Caco-2 (cell line): ENCODE measurements around the gene TAC4. TPM values are rescaled to one million over a fixed set of nuclear protein-coding genes. Genes with fewer than 3 reads are reported as not detected.

Source experiments
- Bru-seq: library from RNA; stranded (reverse); fragments of 400-500 nt; gene quantifications from one replicate; lab custom pipeline; 2021; lab: Mats Ljungman, UMichigan
- BruChase-seq, 2 experiments: library from RNA; stranded (reverse); fragments of 400-500 nt; gene quantifications; one replicate each; lab custom pipeline; 2021; lab: Mats Ljungman, UMichigan
- BruUV-seq: library from RNA; stranded (reverse); fragments of 400-500 nt; replicated peaks from 2 replicates; lab custom pipeline; 2021; lab: Mats Ljungman, UMichigan
- CTCF ChIA-PET: fragments of 300-600 bp; sonication (Branson Sonifier 250); formaldehyde crosslinking; loops from one replicate; lab custom pipeline; 2022; ENCODE audit warnings: antibody characterized with exemption; lab: Charles Lee
- POLR2A ChIA-PET: fragments of 300-600 bp; sonication (Branson Sonifier 250); formaldehyde crosslinking; loops from one replicate; lab custom pipeline; 2022; ENCODE audit warnings: antibody characterized with exemption; lab: Charles Lee
- DNase-seq, 2 experiments: peaks; one replicate each; pipeline versions ENCODE4 v3.0.0 to v3.0.0-alpha.2; 2020 to 2022
- H3K27me3 ChIP-seq: replicated peaks from 2 replicates; pipeline ENCODE4 v1.6.0; 2011; ENCODE audit warnings: low read length; ENCODE audit not compliant: control insufficient read depth, insufficient read depth
- H3K36me3 ChIP-seq: 2 replicates; pipeline ENCODE4 v1.5.1; 2011; ENCODE audit warnings: low read length; ENCODE audit not compliant: control insufficient read depth, insufficient read depth
- H3K4me1 ChIP-seq: fragments of 250-450 bp; sonication (Bioruptor Pico); 2 replicates; pipeline ENCODE4 v1.5.1; 2020; ENCODE audit warnings: mild to moderate bottlenecking
- H3K4me3 ChIP-seq: 2 replicates; pipeline ENCODE4 v1.5.1; 2011; ENCODE audit warnings: low read depth, mild to moderate bottlenecking, control low read depth, low read length
- H3K9me3 ChIP-seq: fragments of 250-450 bp; sonication (Bioruptor Pico); 2 replicates; pipeline ENCODE4 v1.5.1; 2020; ENCODE audit warnings: mild to moderate bottlenecking, moderate library complexity
- H3K27ac Mint-ChIP-seq: one replicate; pipeline ENCODE4 v1.8.0; 2022; ENCODE audit warnings: mixed read lengths; ENCODE audit not compliant: unreplicated experiment
- H3K27me3 Mint-ChIP-seq: one replicate; pipeline ENCODE4 v1.8.0; 2022; ENCODE audit warnings: mixed read lengths; ENCODE audit not compliant: insufficient read depth, unreplicated experiment
- H3K36me3 Mint-ChIP-seq: one replicate; pipeline ENCODE4 v1.8.0; 2022; ENCODE audit warnings: mild to moderate bottlenecking, mixed read lengths; ENCODE audit not compliant: insufficient read depth, unreplicated experiment
- H3K4me1 Mint-ChIP-seq: one replicate; pipeline ENCODE4 v1.8.0; 2022; ENCODE audit warnings: low read depth, mixed read lengths; ENCODE audit not compliant: unreplicated experiment
- H3K4me3 Mint-ChIP-seq: one replicate; pipeline ENCODE4 v1.8.0; 2022; ENCODE audit warnings: mild to moderate bottlenecking, moderate library complexity, mixed read lengths; ENCODE audit not compliant: unreplicated experiment
- H3K9me3 Mint-ChIP-seq: one replicate; pipeline ENCODE4 v1.8.0; 2022; ENCODE audit warnings: mixed read lengths; ENCODE audit not compliant: unreplicated experiment
- intact Hi-C: fragments of 100-400 bp; cut with micrococcal nuclease; formaldehyde crosslinking; loops from one replicate; pipeline ENCODE4 v1.10.0; 2022; ENCODE audit not compliant: unreplicated experiment
- long read RNA-seq: library from polyadenylated mRNA; stranded (forward); transcript quantifications from one replicate; pipeline ENCODE4 v2.0.0, GENCODE V29; 2022
- total RNA-seq: library from RNA; stranded (reverse); gene quantifications from 2 replicates; pipeline ENCODE4 v1.2.3, GENCODE V29; 2022
- TF ChIP-seq, protein P1 (sequence below), 2 experiments: fragments of 200-600 bp in 1 of 2; IDR thresholded peaks; 1 replicate in 1 of 2; 2 replicates in 1 of 2; pipeline versions ENCODE4 v1.5.1 to v1.8.0; 2011 to 2022; ENCODE audit warnings: antibody characterized with exemption in 1 of 2, control low read depth in 1 of 2, inconsistent platforms in 1 of 2, low read depth in 1 of 2, low read length in 1 of 2, mild to moderate bottlenecking in 1 of 2, moderate library complexity in 1 of 2; ENCODE audit not compliant: insufficient read depth in 1 of 2, severe bottlenecking in 1 of 2, unreplicated experiment in 1 of 2

TAC4 gene, protein sequence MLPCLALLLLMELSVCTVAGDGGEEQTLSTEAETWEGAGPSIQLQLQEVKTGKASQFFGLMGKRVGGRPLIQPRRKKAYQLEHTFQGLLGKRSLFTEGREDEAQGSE
- total RNA-seq (10.8 and 17.1 TPM in 2 replicates), Bru-seq, nascent RNA (percentile 52 among the genes with signal in this experiment), BruChase-seq, experiment 1, labeled RNA remaining after a 2-hour chase (percentile 46 among the genes with signal in this experiment), BruChase-seq, experiment 2, labeled RNA remaining after a 6-hour chase (percentile 47 among the genes with signal in this experiment)
- long read RNA-seq, partial matches to known transcripts: 6 of 26 reads
- long read RNA-seq, other reads (novel, unspliced or antisense): 16 of 26 reads

DNA sequence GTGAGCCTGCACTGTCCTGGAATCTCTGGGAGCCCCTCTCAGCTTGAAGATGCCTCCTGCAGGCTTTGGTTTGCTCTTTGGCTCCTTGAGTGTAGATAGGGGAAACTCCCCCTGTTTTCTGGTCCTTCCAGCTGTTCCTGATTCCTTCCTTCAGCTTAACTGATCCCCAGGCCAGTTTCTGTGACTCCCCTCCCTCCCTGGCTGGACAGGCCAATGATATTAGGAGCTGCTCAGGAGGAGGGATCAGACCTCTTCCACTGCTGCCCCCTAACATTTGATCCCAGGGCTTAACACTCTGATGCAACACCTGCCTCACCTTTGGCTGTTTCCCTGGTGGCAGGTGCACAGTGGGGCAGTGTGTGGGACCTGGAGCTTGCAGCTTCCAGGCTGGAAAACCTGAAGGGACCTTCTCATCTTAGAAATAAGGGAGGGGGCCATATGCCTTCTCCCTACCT lies at the start of gene TAC4:
TAC4 (minus strand) TSS at position 51 of the 455 bp plus-strand sequence. CDS start 52 bp downstream, outside the sequence.
- POLR2A ChIA-PET: interaction anchor here (0.5 to 1.4 kb wide), 7 partner anchors 10 to 1019 kb away, joined by 3 to 8 read pairs (median 4); partner anchors contain the start of genes FAM117A and KAT7
- H3K9me3 Mint-ChIP-seq: no peaks in the 10 kb centered on the region
- intact Hi-C loops: loop anchor here (2.0 kb wide), 1 partner anchor 139 kb away; no protein-coding TSS in a partner anchor
- peak within 1 kb of the TSS; percentile 56 for H3K4me3 Mint-ChIP-seq
- H3K36me3 Mint-ChIP-seq: peaks cover 20% of the 10 kb centered on the region
- TF ChIP-seq, protein P1, sequence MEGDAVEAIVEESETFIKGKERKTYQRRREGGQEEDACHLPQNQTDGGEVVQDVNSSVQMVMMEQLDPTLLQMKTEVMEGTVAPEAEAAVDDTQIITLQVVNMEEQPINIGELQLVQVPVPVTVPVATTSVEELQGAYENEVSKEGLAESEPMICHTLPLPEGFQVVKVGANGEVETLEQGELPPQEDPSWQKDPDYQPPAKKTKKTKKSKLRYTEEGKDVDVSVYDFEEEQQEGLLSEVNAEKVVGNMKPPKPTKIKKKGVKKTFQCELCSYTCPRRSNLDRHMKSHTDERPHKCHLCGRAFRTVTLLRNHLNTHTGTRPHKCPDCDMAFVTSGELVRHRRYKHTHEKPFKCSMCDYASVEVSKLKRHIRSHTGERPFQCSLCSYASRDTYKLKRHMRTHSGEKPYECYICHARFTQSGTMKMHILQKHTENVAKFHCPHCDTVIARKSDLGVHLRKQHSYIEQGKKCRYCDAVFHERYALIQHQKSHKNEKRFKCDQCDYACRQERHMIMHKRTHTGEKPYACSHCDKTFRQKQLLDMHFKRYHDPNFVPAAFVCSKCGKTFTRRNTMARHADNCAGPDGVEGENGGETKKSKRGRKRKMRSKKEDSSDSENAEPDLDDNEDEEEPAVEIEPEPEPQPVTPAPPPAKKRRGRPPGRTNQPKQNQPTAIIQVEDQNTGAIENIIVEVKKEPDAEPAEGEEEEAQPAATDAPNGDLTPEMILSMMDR (IDR thresholded peaks at IDR 0.05; ENCODE audit: insufficient read depth in 1 of 2, low read depth in 1 of 2, low read length in 1 of 2, severe bottlenecking in 1 of 2, unreplicated experiment in 1 of 2): peak; percentile 19 to 54
- peaks cover 22% of the 10 kb centered on the region for H3K4me1 Mint-ChIP-seq
- Histone ChIP-seq H3K36me3 (no peaks in the 10 kb centered on the region), H3K4me3 (no peak within 1 kb of the TSS), H3K4me1 (peaks cover 27% of the 10 kb centered on the region), H3K27me3 (no peaks in the 10 kb centered on the region), H3K9me3 (no peaks in the 10 kb centered on the region)
- H3K27me3 Mint-ChIP-seq: no peaks in the 10 kb centered on the region
- no TSS peak for BruUV-seq
- CTCF ChIA-PET: interaction anchor here (0.6 to 1.5 kb wide), 12 partner anchors 10 to 421 kb away, joined by 3 to 9 read pairs (median 4); partner anchors contain the start of genes FAM117A and SLC35B1
- peak within 1 kb of the TSS; percentile 47 for H3K27ac Mint-ChIP-seq
- peak; percentile 87 to 92 for DNase-seq

DNA sequence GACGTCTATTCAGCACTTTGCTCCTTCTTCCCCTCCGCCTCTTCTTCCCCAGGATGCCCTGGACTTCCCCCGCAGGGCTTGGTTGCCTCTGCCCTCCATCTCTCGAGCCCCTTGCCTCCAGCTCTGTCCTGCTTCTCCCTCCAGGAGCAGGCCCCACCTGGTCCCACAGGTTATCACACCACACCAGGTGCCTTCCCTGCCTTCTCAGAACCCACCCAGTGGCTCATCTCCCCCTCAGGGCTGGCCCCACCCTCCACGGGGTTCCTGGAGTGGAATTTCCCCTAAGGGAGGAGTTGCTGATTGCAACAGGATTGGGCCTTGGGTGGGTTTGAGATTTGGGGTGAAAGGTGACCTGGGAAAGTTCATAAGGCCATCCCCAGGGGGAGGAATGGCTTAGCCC lies 49.0 kb upstream of the TAC4 start:
- Mint-ChIP-seq H3K36me3 (no peaks in the 10 kb centered on the region), H3K27ac (peak overlapping the region; percentile 58), H3K4me1 (peaks cover 70% of the 10 kb centered on the region), H3K27me3 (no peaks in the 10 kb centered on the region), H3K4me3 (no peak overlapping the region), H3K9me3 (no peaks in the 10 kb centered on the region)
- DNase-seq: peak; percentile 51 to 89
- Histone ChIP-seq H3K4me3 (no peak overlapping the region), H3K27me3 (no peaks in the 10 kb centered on the region), H3K36me3 (no peaks in the 10 kb centered on the region), H3K4me1 (peaks cover 79% of the 10 kb centered on the region), H3K9me3 (no peaks in the 10 kb centered on the region)
- TF ChIP-seq, protein P1 (IDR thresholded peaks at IDR 0.05; ENCODE audit: insufficient read depth in 1 of 2, low read depth in 1 of 2, low read length in 1 of 2, severe bottlenecking in 1 of 2, unreplicated experiment in 1 of 2): no peak
- intact Hi-C loops: no loop called here
- no TSS peak for BruUV-seq
- CTCF ChIA-PET: interaction anchor here (0.6 to 2.1 kb wide), 3 partner anchors 11 to 766 kb away, joined by 3 to 6 read pairs (median 4); no protein-coding TSS in a partner anchor
- POLR2A ChIA-PET: no interaction called here

DNA sequence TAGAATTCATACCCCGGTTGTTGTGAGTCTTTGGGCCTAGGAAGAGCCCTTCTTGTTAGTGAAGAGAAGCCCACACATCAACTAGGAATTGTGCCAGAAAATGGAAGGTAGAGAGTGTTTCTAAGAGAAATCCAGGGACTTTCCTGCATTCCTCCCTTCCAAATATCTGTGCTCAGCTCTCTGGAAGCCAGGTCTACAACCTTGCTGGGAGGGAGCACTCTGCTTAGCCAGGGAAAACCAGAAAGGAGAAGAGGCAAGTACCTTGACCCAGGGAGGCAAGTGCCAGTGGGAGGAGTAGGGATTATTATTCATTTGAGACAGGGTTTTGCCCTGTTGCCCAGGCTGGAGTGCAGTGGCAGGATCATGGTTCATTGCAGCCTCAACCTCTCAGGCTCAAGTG lies 48.4 kb upstream of the TAC4 start:
- intact Hi-C loops: no loop called here
- POLR2A ChIA-PET: no interaction called here

More for the DNA sequence above, 48.4 kb upstream of the TAC4 start:
- H3K36me3 Mint-ChIP-seq: no peaks in the 10 kb centered on the region
- Histone ChIP-seq H3K27me3 (no peaks in the 10 kb centered on the region), H3K4me1 (peaks cover 79% of the 10 kb centered on the region), H3K4me3 (no peak overlapping the region), H3K9me3 (no peaks in the 10 kb centered on the region), H3K36me3 (no peaks in the 10 kb centered on the region)
- no peak overlapping the region for H3K27ac Mint-ChIP-seq
- CTCF ChIA-PET: interaction anchor here (1.5 to 2.1 kb wide), 2 partner anchors 10 to 273 kb away, joined by 5 to 6 read pairs; no protein-coding TSS in a partner anchor
- H3K4me1 Mint-ChIP-seq: peaks cover 68% of the 10 kb centered on the region
- no peaks in the 10 kb centered on the region for H3K27me3 Mint-ChIP-seq
- no TSS peak for BruUV-seq
- no peak for DNase-seq
- TF ChIP-seq, protein P1 (IDR thresholded peaks at IDR 0.05; ENCODE audit: insufficient read depth in 1 of 2, low read depth in 1 of 2, low read length in 1 of 2, severe bottlenecking in 1 of 2, unreplicated experiment in 1 of 2): no peak
- no peak overlapping the region for H3K4me3 Mint-ChIP-seq
- H3K9me3 Mint-ChIP-seq: no peaks in the 10 kb centered on the region
